PC-9 (cell line): ENCODE results near the gene RAB42. TPM values are rescaled to one million over a fixed set of nuclear protein-coding genes. Genes with fewer than 3 reads are reported as not detected.
A peak's percentile ranks its signal among the peaks of the same experiment; 100 is the strongest.

ENCODE experiments used
- BruUV-seq: library from RNA; stranded (reverse); fragments of 400-500 nt; replicated peaks from 2 replicates; lab custom pipeline; 2021; lab: Mats Ljungman, UMichigan
- CTCF ChIA-PET: fragments of 300-600 bp; sonication (Branson Sonifier 250); formaldehyde crosslinking; loops from one replicate; lab custom pipeline; 2022; ENCODE audit warnings: antibody characterized with exemption; lab: Charles Lee
- POLR2A ChIA-PET: fragments of 300-600 bp; sonication (Branson Sonifier 250); formaldehyde crosslinking; loops from one replicate; lab custom pipeline; 2022; ENCODE audit warnings: antibody characterized with exemption; ENCODE audit not compliant: unreplicated experiment; lab: Charles Lee
- DNase-seq, 2 experiments: peaks; one replicate each; pipeline versions ENCODE4 v3.0.0 to v3.0.0-alpha.2; 2015 to 2022; ENCODE audit warnings: mixed read lengths in 1 of 2
- H2AFZ ChIP-seq: fragments of 200-600 bp; sonication (generic); 2 replicates; pipeline ENCODE4 v1.8.1; 2017; ENCODE audit warnings: antibody characterized with exemption
- H3F3A ChIP-seq: fragments of 200-600 bp; sonication (generic); 2 replicates; pipeline ENCODE4 v1.8.1; 2017; ENCODE audit warnings: antibody characterized with exemption, mild to moderate bottlenecking, low read depth; ENCODE audit not compliant: insufficient read depth
- H3K27ac ChIP-seq: fragments of 200-600 bp; sonication (generic); 2 replicates; pipeline ENCODE4 v1.6.1; 2016; ENCODE audit warnings: mixed run types
- H3K27me3 ChIP-seq: fragments of 200-600 bp; sonication (generic); 2 replicates; pipeline ENCODE4 v1.6.1; 2016; ENCODE audit warnings: low read depth, mixed run types; ENCODE audit not compliant: insufficient read depth
- H3K36me3 ChIP-seq: fragments of 200-600 bp; sonication (generic); 2 replicates; pipeline ENCODE4 v1.6.1; 2016; ENCODE audit warnings: low read depth, mixed run types
- H3K4me1 ChIP-seq: fragments of 200-600 bp; sonication (generic); replicated peaks from 2 replicates; pipeline ENCODE4 v1.6.1; 2016; ENCODE audit warnings: mixed run types; ENCODE audit not compliant: insufficient read depth
- H3K4me2 ChIP-seq: fragments of 200-600 bp; sonication (generic); 2 replicates; pipeline ENCODE4 v1.6.1; 2017; ENCODE audit warnings: mixed run types
- H3K4me3 ChIP-seq: fragments of 200-600 bp; sonication (generic); 2 replicates; pipeline ENCODE4 v1.6.1; 2016; ENCODE audit warnings: mixed run types
- H3K79me2 ChIP-seq: fragments of 200-600 bp; sonication (generic); 2 replicates; pipeline ENCODE4 v1.6.1; 2017; ENCODE audit warnings: low read depth, mixed run types
- H3K9me2 ChIP-seq: fragments of 200-600 bp; sonication (generic); 2 replicates; pipeline ENCODE4 v1.8.1; 2017; ENCODE audit warnings: mild to moderate bottlenecking; ENCODE audit not compliant: insufficient read depth
- H3K9me3 ChIP-seq: fragments of 200-600 bp; sonication (generic); 2 replicates; pipeline ENCODE4 v1.8.1; 2016; ENCODE audit warnings: low read depth; ENCODE audit not compliant: insufficient read depth
- H4K20me1 ChIP-seq: fragments of 200-600 bp; sonication (generic); 2 replicates; pipeline ENCODE4 v1.8.1; 2017; ENCODE audit not compliant: insufficient read depth
- EZH2 ChIP-seq: fragments of 200-600 bp; sonication (generic); IDR thresholded peaks from 2 replicates; pipeline ENCODE4 v1.8.0; 2017; ENCODE audit warnings: antibody characterized with exemption, low read depth
- intact Hi-C: fragments of 100-400 bp; cut with micrococcal nuclease; formaldehyde crosslinking; loops from one replicate; pipeline ENCODE4 v1.10.0; 2022; ENCODE audit not compliant: unreplicated experiment
- total RNA-seq: library from RNA; stranded (reverse); gene quantifications from 2 replicates; pipeline ENCODE4 v1.2.3, GENCODE V29; 2021
- TF ChIP-seq, protein P1 (sequence below): fragments of 200-600 bp; sonication (generic); conservative IDR thresholded peaks from 2 replicates; pipeline ENCODE4 v1.6.1; 2017; ENCODE audit warnings: mixed run types, antibody characterized with exemption, mild to moderate bottlenecking, moderate library complexity

The RAB42 gene
- total RNA-seq, 1 experiment from 2014 or later: 7.6 TPM

DNA sequence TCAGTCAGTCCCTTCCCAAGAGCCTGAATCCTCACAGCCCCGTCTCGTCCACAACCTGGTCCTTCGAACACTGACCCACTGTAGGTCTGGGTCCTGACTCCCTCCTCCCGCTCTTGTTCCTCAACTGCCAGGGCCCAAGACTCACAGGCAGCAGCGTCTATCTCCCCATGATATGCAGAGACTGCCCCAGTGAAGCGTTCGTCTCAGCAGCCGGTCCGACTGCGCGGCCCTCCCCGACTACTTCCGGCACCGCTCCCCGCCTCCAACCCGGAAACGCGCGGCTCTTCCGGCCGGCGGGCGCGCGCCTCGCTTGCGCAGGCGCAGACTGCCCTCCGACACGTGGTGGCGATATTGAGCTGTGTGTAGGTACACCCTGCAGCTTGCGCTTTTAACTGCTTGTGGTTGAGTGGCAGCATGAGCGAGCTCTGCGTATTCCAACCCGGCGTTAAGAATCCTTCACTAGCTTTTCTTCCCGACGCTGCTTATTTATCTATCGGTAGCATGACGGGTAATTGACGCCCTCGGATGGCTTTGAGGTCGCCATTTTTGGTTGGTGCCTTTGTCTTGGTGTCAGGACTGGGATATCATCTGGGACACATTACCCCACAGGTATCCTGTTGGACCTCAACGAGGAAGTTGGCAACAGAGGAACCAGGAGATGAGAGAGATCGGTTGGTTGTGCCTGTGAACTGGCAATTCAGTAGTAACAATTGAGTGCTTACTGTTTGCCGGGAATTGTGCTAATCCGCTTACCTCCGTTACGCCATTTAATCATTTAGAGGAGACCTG lies 51.0 kb downstream of the RAB42 start, which contains the start of gene TAF12:
TAF12 (minus strand) TSS at position 221 of the 789 bp plus-strand sequence. CDS start 20,986 bp downstream, outside the sequence.
- H2AFZ ChIP-seq: peak within 1 kb of the TSS; percentile 93
- H3K4me3 ChIP-seq: peak within 1 kb of the TSS; percentile 91
- ChIA-PET CTCF (interaction anchor here (0.5 to 1.3 kb wide), 10 partner anchors 93 to 291 kb away, joined by 3 to 23 read pairs (median 6); partner anchors contain the start of gene YTHDF2), POLR2A (interaction anchor here (0.6 to 1.0 kb wide), 12 partner anchors 25 to 1937 kb away, joined by 3 to 45 read pairs (median 4); partner anchors contain the start of genes GMEB1 and YTHDF2)
- H3F3A ChIP-seq: peaks cover 22% of the 10 kb centered on the region
- DNase-seq: peak; percentile 81 to 85
- H3K27ac ChIP-seq: peak within 1 kb of the TSS; percentile 97
- H3K9me3 ChIP-seq: no peaks in the 10 kb centered on the region
- TF ChIP-seq EZH2: no peak
- TF ChIP-seq, protein P1, sequence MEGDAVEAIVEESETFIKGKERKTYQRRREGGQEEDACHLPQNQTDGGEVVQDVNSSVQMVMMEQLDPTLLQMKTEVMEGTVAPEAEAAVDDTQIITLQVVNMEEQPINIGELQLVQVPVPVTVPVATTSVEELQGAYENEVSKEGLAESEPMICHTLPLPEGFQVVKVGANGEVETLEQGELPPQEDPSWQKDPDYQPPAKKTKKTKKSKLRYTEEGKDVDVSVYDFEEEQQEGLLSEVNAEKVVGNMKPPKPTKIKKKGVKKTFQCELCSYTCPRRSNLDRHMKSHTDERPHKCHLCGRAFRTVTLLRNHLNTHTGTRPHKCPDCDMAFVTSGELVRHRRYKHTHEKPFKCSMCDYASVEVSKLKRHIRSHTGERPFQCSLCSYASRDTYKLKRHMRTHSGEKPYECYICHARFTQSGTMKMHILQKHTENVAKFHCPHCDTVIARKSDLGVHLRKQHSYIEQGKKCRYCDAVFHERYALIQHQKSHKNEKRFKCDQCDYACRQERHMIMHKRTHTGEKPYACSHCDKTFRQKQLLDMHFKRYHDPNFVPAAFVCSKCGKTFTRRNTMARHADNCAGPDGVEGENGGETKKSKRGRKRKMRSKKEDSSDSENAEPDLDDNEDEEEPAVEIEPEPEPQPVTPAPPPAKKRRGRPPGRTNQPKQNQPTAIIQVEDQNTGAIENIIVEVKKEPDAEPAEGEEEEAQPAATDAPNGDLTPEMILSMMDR: no peak; the same call in 1 of the 2 replicates
- peaks cover 16% of the 10 kb centered on the region for H3K4me1 ChIP-seq
- intact Hi-C loops: loop anchor here (1.0 to 10.0 kb wide), 4 partner anchors 93 to 562 kb away; partner anchors contain the start of gene YTHDF2
- no peaks in the 10 kb centered on the region for H3K27me3 ChIP-seq
- no peaks in the 10 kb centered on the region for H3K9me2 ChIP-seq
- peaks cover 24% of the 10 kb centered on the region for H3K79me2 ChIP-seq
- H3K36me3 ChIP-seq: no peaks in the 10 kb centered on the region
- BruUV-seq: TSS peak; percentile 90
- H4K20me1 ChIP-seq: no peaks in the 10 kb centered on the region
- peak within 1 kb of the TSS; percentile 99 for H3K4me2 ChIP-seq

DNA sequence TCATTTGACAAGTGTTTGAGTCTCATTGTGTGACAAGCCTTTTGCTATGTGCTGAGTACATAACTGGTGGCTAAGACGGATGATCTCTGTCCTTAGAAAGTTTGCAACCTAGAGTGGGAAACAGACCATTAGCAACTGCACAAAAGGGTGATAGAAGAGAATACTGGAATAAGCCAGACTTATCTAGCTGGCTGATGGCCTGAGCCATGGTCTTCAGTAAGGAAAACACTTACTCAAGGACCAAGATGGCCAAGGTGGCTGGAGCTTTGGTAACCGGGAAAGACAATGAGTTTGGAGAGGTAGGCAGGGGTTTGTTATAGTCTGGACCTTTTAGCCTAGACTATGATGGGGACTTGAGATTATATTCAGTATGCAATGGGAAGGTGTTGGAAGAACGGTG lies 52.4 kb downstream of the RAB42 start:
- Histone ChIP-seq H2AFZ (no peak overlapping the region), H3K4me2 (peak overlapping the region; percentile 99), H3K9me3 (no peaks in the 10 kb centered on the region), H3K4me3 (peak overlapping the region; percentile 91; the same call in 1 of the 2 replicates), H3K27ac (peak overlapping the region; percentile 97), H3K36me3 (no peaks in the 10 kb centered on the region), H3K9me2 (no peaks in the 10 kb centered on the region), H3K4me1 (peaks cover 20% of the 10 kb centered on the region), H3F3A (peaks cover 34% of the 10 kb centered on the region), H3K79me2 (peaks cover 24% of the 10 kb centered on the region), H4K20me1 (no peaks in the 10 kb centered on the region), H3K27me3 (no peaks in the 10 kb centered on the region)
- intact Hi-C loops: loop anchor here (5.0 to 10.0 kb wide), 2 partner anchors 233 to 560 kb away; no protein-coding TSS in a partner anchor
- POLR2A ChIA-PET: no interaction called here
- no TSS peak for BruUV-seq
- no peak for TF ChIP-seq EZH2
- TF ChIP-seq, protein P1: no peak
- no peak for DNase-seq
- CTCF ChIA-PET: interaction anchor here (0.7 kb wide), 2 partner anchors 171 to 290 kb away, joined by 3 read pairs; no protein-coding TSS in a partner anchor

Other genes with a start within 250 kb of the RAB42 start
- 33.2 and 45.1 TPM in 2 replicates for gene PHACTR4, start 222.5 kb upstream of the RAB42 start, total RNA-seq
- gene RCC1, start 86.2 kb upstream of the RAB42 start, total RNA-seq: 134 and 156 TPM in 2 replicates
- 31.7 and 43.0 TPM in 2 replicates for gene TRNAU1AP, start 39.2 kb upstream of the RAB42 start, total RNA-seq
- gene TAF12, start 50.8 kb downstream of the RAB42 start, total RNA-seq: 19.9 and 28.4 TPM in 2 replicates
- not detected in 2 replicates for gene RNU11, start 56.3 kb downstream of the RAB42 start, total RNA-seq
- 8.9 and 9.7 TPM in 2 replicates for gene GMEB1, start 76.5 kb downstream of the RAB42 start, total RNA-seq
- 46.4 and 63.4 TPM in 2 replicates for gene YTHDF2, start 144.7 kb downstream of the RAB42 start, total RNA-seq
- gene OPRD1, start 219.9 kb downstream of the RAB42 start, total RNA-seq: not detected in 2 replicates